ENCODE data around the gene TMEM204. TPM values are rescaled to one million over a fixed set of nuclear protein-coding genes. Genes with fewer than 3 reads are reported as not detected.

The TMEM204 gene
- total and polyA plus RNA-seq, 10 of the 15 experiments (the other 5 are each of a cell fraction or from before 2014, with no cell fraction given) = 0.05 to 0.30 (median 0.18) TPM; not detected in 7

DNA sequence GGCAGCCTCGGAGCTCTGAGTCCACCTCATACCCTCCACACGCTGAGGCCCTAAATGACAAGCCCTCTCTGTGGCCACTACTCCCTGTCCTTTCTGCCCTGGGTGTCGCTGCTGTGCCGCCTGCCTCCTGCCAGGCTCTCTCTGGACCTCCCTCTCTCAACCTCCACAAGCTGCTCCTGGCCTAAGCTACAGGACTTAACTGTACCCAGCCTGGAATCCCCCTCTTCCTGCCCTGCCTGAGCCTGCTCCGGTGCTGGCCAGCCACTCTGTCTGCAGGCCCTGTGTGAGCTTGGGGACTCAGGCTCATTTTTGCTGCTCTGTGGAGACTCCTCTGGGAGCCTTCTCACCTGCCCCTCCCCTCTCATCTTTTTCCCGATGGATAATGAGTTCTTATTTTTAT lies 56.9 kb downstream of the TMEM204 start:
- Histone ChIP-seq H3K9ac (ENCODE audit: control insufficient read depth, insufficient read depth, low read length) (no peak overlapping the region), H3K79me2 (ENCODE audit: control insufficient read depth, insufficient read depth, low read length) (no peaks in the 10 kb centered on the region), H4K20me1 (ENCODE audit: control insufficient read depth, insufficient read depth) (no peaks in the 10 kb centered on the region), H3K36me3 (ENCODE audit: control insufficient read depth in 2 of 2, insufficient read depth in 2 of 2, low read length in 1 of 2) (no peaks in the 10 kb centered on the region), H3K4me3 (no peak overlapping the region), H3K27me3 (replicated peaks in 1 of 2; ENCODE audit: control insufficient read depth in 2 of 2, insufficient read depth in 2 of 2, low read length in 1 of 2) (no peaks in the 10 kb centered on the region), H3K4me1 (ENCODE audit: control insufficient read depth, insufficient read depth, low read length) (no peaks in the 10 kb centered on the region), H3K9me3 (replicated peaks; ENCODE audit: control insufficient read depth, insufficient read depth, low read length) (no peaks in the 10 kb centered on the region), H2AFZ (ENCODE audit: control insufficient read depth, low read depth, low read length) (no peak overlapping the region), H3K4me2 (ENCODE audit: control insufficient read depth, insufficient read depth) (no peak overlapping the region), H3K27ac (ENCODE audit: control insufficient read depth, insufficient read depth) (no peak overlapping the region)
- RAD21 ChIA-PET (ENCODE audit: unreplicated experiment) = no interaction called here
- SMC1A ChIA-PET (ENCODE audit: uncharacterized antibody, unreplicated experiment) = no interaction called here
- TF ChIP-seq EP300 (IDR thresholded peaks at IDR 0.05; ENCODE audit: borderline replicate concordance in 1 of 2, control insufficient read depth in 1 of 2, low read depth in 2 of 2, low read length in 2 of 2) (no peak), HDAC2 (IDR thresholded peaks at IDR 0.05) (no peak), MTA3 (IDR thresholded peaks at IDR 0.05; ENCODE audit: borderline replicate concordance, low read length) (no peak)
- no peak for FAIRE-seq
- DNase-seq (ENCODE audit: low read depth, low spot score) = no peak
- POLR2A ChIA-PET = interaction anchor here (0.7 kb wide), 1 partner anchor 66 kb away, joined by 3 read pairs; no protein-coding TSS in a partner anchor
- in situ Hi-C loops (cut with MboI) (no loop called here), intact Hi-C loops (cut with micrococcal nuclease; ENCODE audit: unreplicated experiment) (no loop called here)
- no peak for ATAC-seq
- CTCF ChIA-PET = no interaction called here
- BruUV-seq (replicated peaks) = no TSS peak
- WGBS (ENCODE audit: insufficient coverage, insufficient replicate concordance, low lambda C conversion rate, missing lambda C conversion rate) = 77% methylated on average over 6 of the region's 6 CpGs

GRCh38 chr16:1590930-1591705 lies 57.7 kb downstream of the TMEM204 start:
- ChIA-PET SMC1A (ENCODE audit: uncharacterized antibody, unreplicated experiment) (no interaction called here), POLR2A (no interaction called here), CTCF (no interaction called here), RAD21 (ENCODE audit: unreplicated experiment) (no interaction called here)
- H3K4me1 ChIP-seq (ENCODE audit: control insufficient read depth, insufficient read depth, low read length) = no peaks in the 10 kb centered on the region
- TF ChIP-seq POLR2A (IDR thresholded peaks at IDR 0.05; ENCODE audit: low read depth, low read length) = no peak
- no peak for TF ChIP-seq PAX5 (IDR thresholded peaks at IDR 0.05; ENCODE audit: borderline replicate concordance, low read depth, low read length)
- TF ChIP-seq BMI1 (IDR thresholded peaks at IDR 0.05; ENCODE audit: borderline replicate concordance) = no peak
- no peak for TF ChIP-seq BRCA1 (IDR thresholded peaks at IDR 0.05; ENCODE audit: low read depth, low read length)
- no peaks in the 10 kb centered on the region for H3K9me3 ChIP-seq (replicated peaks; ENCODE audit: control insufficient read depth, insufficient read depth, low read length)
- H4K20me1 ChIP-seq (ENCODE audit: control insufficient read depth, insufficient read depth) = no peaks in the 10 kb centered on the region
- no peaks in the 10 kb centered on the region for H3K79me2 ChIP-seq (ENCODE audit: control insufficient read depth, insufficient read depth, low read length)
- ATAC-seq (no peak), DNase-seq (ENCODE audit: low read depth, low spot score) (no peak), FAIRE-seq (no peak)
- H3K27me3 ChIP-seq (replicated peaks in 1 of 2; ENCODE audit: control insufficient read depth in 2 of 2, insufficient read depth in 2 of 2, low read length in 1 of 2) = no peaks in the 10 kb centered on the region
- H3K36me3 ChIP-seq (ENCODE audit: control insufficient read depth in 2 of 2, insufficient read depth in 2 of 2, low read length in 1 of 2) = no peaks in the 10 kb centered on the region
- H3K4me2 ChIP-seq (ENCODE audit: control insufficient read depth, insufficient read depth) = no peak overlapping the region
- H2AFZ ChIP-seq (ENCODE audit: control insufficient read depth, low read depth, low read length) = no peak overlapping the region
- BruUV-seq (replicated peaks) = no TSS peak
- 74% methylated on average over 23 of the region's 23 CpGs for WGBS (ENCODE audit: insufficient coverage, insufficient replicate concordance, low lambda C conversion rate, missing lambda C conversion rate)
- intact Hi-C loops (cut with micrococcal nuclease; ENCODE audit: unreplicated experiment) = no loop called here
- H3K27ac ChIP-seq (ENCODE audit: control insufficient read depth, insufficient read depth) = no peak overlapping the region
- in situ Hi-C loops (cut with MboI) = no loop called here
- no peak overlapping the region for H3K4me3 ChIP-seq
- H3K9ac ChIP-seq (ENCODE audit: control insufficient read depth, insufficient read depth, low read length) = no peak overlapping the region
